Subcutaneous abdominal adipose tissue (tissue), 5 donors: ENCODE data around the gene LIPA.

Experiments used
- H3K27ac ChIP-seq: one replicate; pipeline ENCODE4 v1.7.0; 2013; ENCODE audit warnings: low read depth, mild to moderate bottlenecking, inconsistent platforms, low read length, moderate library complexity
- H3K27me3 ChIP-seq, 5 donors: one replicate each; pipeline ENCODE4 v1.7.0; 2013; ENCODE audit warnings: low read length in 5 of 5, inconsistent platforms in 1 of 5; ENCODE audit not compliant: control insufficient read depth in 5 of 5, insufficient read depth in 4 of 5
- H3K36me3 ChIP-seq, 5 donors: one replicate each; pipeline ENCODE4 v1.7.0; 2013; ENCODE audit warnings: low read length in 5 of 5; ENCODE audit not compliant: control insufficient read depth in 5 of 5, insufficient read depth in 5 of 5
- H3K4me1 ChIP-seq, 5 donors: one replicate each; pipeline ENCODE4 v1.7.0; 2013; ENCODE audit warnings: low read length in 5 of 5, mild to moderate bottlenecking in 3 of 5, moderate library complexity in 1 of 5; ENCODE audit not compliant: control insufficient read depth in 5 of 5, insufficient read depth in 5 of 5
- H3K4me3 ChIP-seq, 5 donors: one replicate each; pipeline ENCODE4 v1.7.0; 2013; ENCODE audit warnings: low read length in 5 of 5, low read depth in 1 of 5
- H3K9ac ChIP-seq, 5 donors: one replicate each; pipeline ENCODE4 v1.7.0; 2013; ENCODE audit warnings: low read length in 5 of 5, mild to moderate bottlenecking in 4 of 5, moderate library complexity in 3 of 5
- H3K9me3 ChIP-seq, 5 donors: one replicate each; pipeline ENCODE4 v1.7.0; 2013; ENCODE audit warnings: low read length in 5 of 5; ENCODE audit not compliant: control insufficient read depth in 5 of 5
- donor health status: healthy.
- donor health status: healthy.
- donor health status: healthy.
- donor health status: healthy.
- donor health status: healthy.

The LIPA gene

GRCh38 chr10:89242345-89242684 is 9.3 kb downstream of the LIPA start:
- Histone ChIP-seq H3K27ac (peak overlapping the region; percentile 88), H3K4me3 (peak overlapping the region in 2 of 5 donors; percentile 2 to 6), H3K4me1 (peaks cover 7 to 55% (median 40%) of the 10 kb centered on the region in 5 donors), H3K9ac (peak overlapping the region in 2 of 5 donors; percentile 12 to 47), H3K9me3 (no peaks in the 10 kb centered on the region), H3K27me3 (no peaks in the 10 kb centered on the region), H3K36me3 (peaks cover 6 to 12% (median 9%) of the 10 kb centered on the region in 5 donors)

- Histone ChIP-seq H3K9ac (peak overlapping the region in 3 of 5 donors; percentile 12 to 60 (median 39)), H3K27me3 (no peaks in the 10 kb centered on the region), H3K36me3 (peaks cover 6 to 12% (median 9%) of the 10 kb centered on the region in 5 donors), H3K27ac (peak overlapping the region; percentile 88), H3K9me3 (no peaks in the 10 kb centered on the region), H3K4me1 (peaks cover 7 to 55% (median 40%) of the 10 kb centered on the region in 5 donors), H3K4me3 (peak overlapping the region in 1 of 5 donors; percentile 2)
Measured at GRCh38 chr10:89241486-89242344, 9.9 kb downstream of the LIPA start.

GRCh38 chr10:89241026-89241425 is 10.5 kb downstream of the LIPA start:
- Histone ChIP-seq H3K27ac (peak overlapping the region; percentile 88), H3K9ac (peak overlapping the region in 2 of 5 donors; percentile 27 to 66), H3K27me3 (no peaks in the 10 kb centered on the region), H3K9me3 (no peaks in the 10 kb centered on the region), H3K36me3 (peaks cover 6 to 12% (median 9%) of the 10 kb centered on the region in 5 donors), H3K4me3 (no peak overlapping the region), H3K4me1 (peaks cover 7 to 55% (median 40%) of the 10 kb centered on the region in 5 donors)

- Histone ChIP-seq H3K36me3 (peaks cover 6 to 12% (median 9%) of the 10 kb centered on the region in 5 donors), H3K27ac (peak overlapping the region; percentile 88), H3K4me3 (no peak overlapping the region), H3K4me1 (peaks cover 8 to 59% (median 45%) of the 10 kb centered on the region in 5 donors), H3K9ac (no peak overlapping the region), H3K27me3 (no peaks in the 10 kb centered on the region), H3K9me3 (no peaks in the 10 kb centered on the region)
Measured at GRCh38 chr10:89240519-89240918, 11.1 kb downstream of the LIPA start.

- no peaks in the 10 kb centered on the region for H3K9me3 ChIP-seq
- H3K27ac ChIP-seq = peak overlapping the region; percentile 18
- H3K4me1 ChIP-seq = peaks cover 19 to 58% (median 53%) of the 10 kb centered on the region in 5 donors
- no peaks in the 10 kb centered on the region for H3K27me3 ChIP-seq
- no peak overlapping the region for H3K9ac ChIP-seq
- no peak overlapping the region for H3K4me3 ChIP-seq
- H3K36me3 ChIP-seq = peaks cover 6 to 13% (median 9%) of the 10 kb centered on the region in 5 donors
Measured at GRCh38 chr10:89238956-89239644, 12.5 kb downstream of the LIPA start.

- Histone ChIP-seq H3K36me3 (peaks cover 6 to 16% (median 9%) of the 10 kb centered on the region in 5 donors), H3K9me3 (no peaks in the 10 kb centered on the region), H3K27me3 (no peaks in the 10 kb centered on the region), H3K27ac (no peak overlapping the region), H3K4me3 (no peak overlapping the region), H3K9ac (no peak overlapping the region), H3K4me1 (peaks cover 22 to 56% (median 49%) of the 10 kb centered on the region in 5 donors)
Measured at GRCh38 chr10:89237849-89238248, 13.7 kb downstream of the LIPA start.

GRCh38 chr10:89236226-89236797 is 15.3 kb downstream of the LIPA start:
- H3K36me3 ChIP-seq = peaks cover 7 to 22% (median 11%) of the 10 kb centered on the region in 5 donors
- peak overlapping the region; percentile 21 for H3K27ac ChIP-seq
- H3K9me3 ChIP-seq = no peaks in the 10 kb centered on the region
- H3K4me3 ChIP-seq = no peak overlapping the region
- no peak overlapping the region for H3K9ac ChIP-seq
- H3K27me3 ChIP-seq = no peaks in the 10 kb centered on the region
- peaks cover 18 to 42% (median 34%) of the 10 kb centered on the region in 5 donors for H3K4me1 ChIP-seq

- Histone ChIP-seq H3K9me3 (no peaks in the 10 kb centered on the region), H3K27me3 (no peaks in the 10 kb centered on the region), H3K9ac (peak overlapping the region in 3 of 5 donors; percentile 13 to 49 (median 19)), H3K4me1 (peaks cover 15 to 32% (median 25%) of the 10 kb centered on the region in 5 donors), H3K4me3 (no peak overlapping the region), H3K36me3 (peaks cover 7 to 24% (median 11%) of the 10 kb centered on the region in 5 donors), H3K27ac (peak overlapping the region; percentile 77)
Measured at GRCh38 chr10:89235073-89235798, 16.3 kb downstream of the LIPA start.

GRCh38 chr10:89233033-89233432 is 18.5 kb downstream of the LIPA start:
- peaks cover 15 to 32% (median 25%) of the 10 kb centered on the region in 5 donors for H3K4me1 ChIP-seq
- H3K4me3 ChIP-seq = no peak overlapping the region
- H3K9ac ChIP-seq = no peak overlapping the region
- peaks cover 4 to 16% (median 8%) of the 10 kb centered on the region in 5 donors for H3K36me3 ChIP-seq
- no peaks in the 10 kb centered on the region for H3K27me3 ChIP-seq
- H3K27ac ChIP-seq = no peak overlapping the region
- H3K9me3 ChIP-seq = no peaks in the 10 kb centered on the region
